HK-2 (cell line): Measurements from ENCODE around the gene SNAP29.
"Not testable (repeated sequence)": the region's sequence is repeated elsewhere in the genome, so short reads cannot be mapped to it uniquely, and the experiment has no call there.

ENCODE experiments used
- DNase-seq: peaks from one replicate; pipeline ENCODE4 v3.0.0-alpha.2; 2018; ENCODE audit not compliant: unreplicated experiment

Gene SNAP29

DNA sequence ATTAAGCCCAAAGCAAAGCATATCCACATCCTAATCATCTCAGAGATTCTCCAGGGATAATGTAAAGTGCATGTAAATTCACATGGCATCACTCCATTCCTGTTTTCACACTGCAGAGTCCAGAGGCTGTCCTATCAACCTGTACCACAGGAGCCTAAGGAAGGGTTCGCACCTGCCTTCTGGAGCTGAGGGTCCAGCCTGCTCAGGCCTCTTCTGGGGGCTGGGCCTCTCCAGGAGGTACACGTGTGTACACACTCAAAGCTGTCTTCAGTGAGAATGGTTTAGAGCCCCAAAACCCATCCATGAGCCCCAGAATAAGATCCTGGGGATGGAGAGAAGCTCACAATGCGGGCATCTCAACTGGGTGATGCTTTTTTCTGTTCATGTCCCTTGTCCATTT is 24.1 kb upstream of the SNAP29 start:
- DNase-seq = no peak

- DNase-seq = no peak
Observed at GRCh38 chr22:20836987-20837823, 21.6 kb upstream of the SNAP29 start.

DNA sequence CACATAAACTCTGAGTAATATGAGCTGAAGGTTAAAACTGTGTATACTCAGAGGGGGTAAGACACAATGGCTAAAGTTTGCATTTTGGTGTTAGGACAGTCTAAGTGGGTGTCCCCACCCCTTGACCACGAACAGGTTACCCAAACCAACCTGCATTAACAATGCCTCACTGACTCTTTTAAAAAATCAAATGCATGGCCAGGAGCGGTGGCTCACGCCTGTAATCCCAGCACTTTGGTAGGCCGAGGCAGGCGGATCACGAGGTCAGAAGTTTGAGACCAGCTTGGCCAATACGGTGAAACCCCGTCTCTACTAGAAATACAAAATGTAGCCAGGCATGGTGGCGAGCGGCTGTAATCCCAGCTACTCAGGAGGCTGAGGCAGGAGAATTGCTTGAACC is 19.5 kb upstream of the SNAP29 start:
- not testable (repeated sequence) for DNase-seq

GRCh38 chr22:20839837-20840645 is 18.8 kb upstream of the SNAP29 start:
- no peak for DNase-seq

DNA sequence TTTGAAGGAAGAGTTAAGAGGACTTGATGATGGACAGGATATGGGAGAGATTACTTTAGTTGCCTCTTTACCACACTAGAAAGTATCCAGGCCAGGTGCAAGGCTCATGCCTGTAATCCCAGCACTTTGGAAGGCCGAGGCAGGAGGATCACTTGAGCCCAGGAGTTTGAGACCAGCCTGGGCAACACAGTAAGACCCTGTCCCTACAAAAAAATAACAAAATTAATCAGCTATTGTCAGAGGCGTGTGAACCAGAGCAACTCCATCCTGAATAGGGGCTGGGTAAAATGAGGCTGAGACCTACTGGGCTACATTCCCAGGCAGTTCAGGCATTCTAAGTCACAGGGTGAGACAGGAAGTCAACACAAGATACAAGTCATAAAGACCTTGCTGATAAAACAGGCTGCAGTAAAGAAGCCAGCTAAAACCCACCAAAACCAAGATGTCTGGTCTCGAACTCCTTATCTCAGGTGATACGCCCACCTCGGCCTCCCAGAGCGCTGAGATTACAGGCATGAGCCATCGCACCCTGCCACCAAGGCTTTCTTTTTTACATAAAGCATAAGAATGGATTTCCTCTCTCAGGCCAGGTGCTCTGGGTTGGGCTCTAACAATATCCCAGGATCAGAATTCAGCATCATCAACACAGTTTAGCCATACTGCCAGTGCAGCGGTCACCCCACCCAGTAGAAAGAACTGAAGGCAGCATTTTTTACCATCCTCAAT is 18.0 kb upstream of the SNAP29 start:
- no peak for DNase-seq

GRCh38 chr22:20843501-20843900 is 15.3 kb upstream of the SNAP29 start:
- no peak for DNase-seq

DNA sequence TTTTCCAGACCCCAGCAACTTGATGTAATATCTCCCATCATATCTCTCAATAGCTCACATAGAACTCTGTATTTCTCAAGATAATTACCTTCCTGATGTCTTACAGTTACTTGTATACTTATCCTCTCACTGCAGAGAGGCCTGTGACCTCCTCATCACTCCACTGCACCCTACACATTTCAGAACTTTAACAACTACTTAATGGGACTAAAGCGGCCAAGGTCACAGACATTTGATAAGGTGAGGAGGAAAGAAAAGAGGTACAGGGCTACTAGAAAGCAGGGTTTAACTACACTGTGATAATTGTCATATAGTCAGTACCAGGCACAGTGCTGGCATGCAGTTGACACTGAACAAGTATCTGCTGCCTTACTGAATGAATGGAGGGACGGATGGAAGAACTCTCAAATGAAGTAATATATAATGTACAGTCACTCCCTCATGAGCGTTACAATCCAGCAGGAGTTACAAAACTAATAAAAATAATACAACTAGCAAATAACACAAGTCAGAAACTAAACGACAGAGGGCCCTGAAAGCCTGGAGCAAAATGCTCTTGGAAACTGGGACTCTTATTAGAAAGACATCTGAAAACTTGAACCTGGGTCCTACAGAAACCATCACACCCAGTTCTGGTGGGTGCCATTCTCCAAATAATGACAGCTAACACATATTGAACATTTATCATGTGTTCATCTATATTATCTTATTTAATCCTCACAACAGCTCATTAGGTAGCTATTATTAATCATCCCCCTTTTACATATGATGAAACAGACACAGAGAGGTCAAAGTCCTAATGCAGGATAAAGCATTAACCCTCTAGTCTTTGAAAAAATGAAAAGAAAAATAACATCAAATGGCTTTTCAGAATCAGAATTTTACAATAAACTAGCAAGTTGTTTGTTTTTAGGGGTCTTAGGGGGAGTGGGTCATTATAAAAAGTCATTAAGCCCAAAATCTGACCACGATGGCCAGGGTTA is 14.5 kb upstream of the SNAP29 start:
- DNase-seq = no peak

GRCh38 chr22:20847318-20847822 is 11.4 kb upstream of the SNAP29 start:
- DNase-seq = no peak

GRCh38 chr22:20852076-20852475 is 6.7 kb upstream of the SNAP29 start:
- DNase-seq = no peak

DNA sequence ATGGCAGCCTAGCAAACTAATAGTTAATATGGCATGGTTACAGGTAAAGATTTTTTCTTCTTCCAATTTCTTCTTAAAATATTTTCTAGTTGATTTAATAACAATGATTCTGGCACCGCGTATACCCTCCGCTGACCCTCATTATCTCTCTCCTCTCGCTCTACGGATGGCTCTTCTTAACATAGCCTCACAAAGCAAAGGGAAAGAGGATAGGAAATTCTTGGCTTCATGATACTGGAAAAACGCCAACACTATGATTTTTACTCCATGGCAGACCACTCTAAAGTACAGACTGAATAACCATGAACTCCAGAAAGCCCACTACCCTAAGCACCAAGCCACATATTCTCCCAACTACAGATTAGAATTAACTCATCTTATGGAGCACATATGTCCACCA is 6.3 kb upstream of the SNAP29 start:
- no peak for DNase-seq

DNA sequence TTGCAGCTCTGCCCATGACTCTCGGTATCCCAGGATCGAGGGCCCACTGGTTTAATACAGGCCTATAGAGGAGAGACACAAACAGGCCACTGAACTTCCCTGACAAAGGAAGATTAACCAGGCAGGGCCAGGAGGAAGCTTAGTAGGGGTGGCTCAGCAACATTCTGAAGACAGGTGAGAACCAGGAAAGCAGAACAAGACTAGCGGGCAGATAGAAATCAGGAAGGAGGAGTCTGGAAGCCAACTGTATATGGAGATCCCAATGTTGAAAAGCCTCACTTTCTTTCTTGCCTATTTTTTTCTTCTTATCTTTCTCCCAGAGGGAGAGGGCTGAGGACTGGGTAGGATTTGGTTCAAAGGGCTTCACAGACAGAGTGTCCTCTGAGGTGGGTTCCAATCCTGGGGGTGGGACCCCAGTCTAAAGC is 5.6 kb upstream of the SNAP29 start:
- DNase-seq = no peak

DNA sequence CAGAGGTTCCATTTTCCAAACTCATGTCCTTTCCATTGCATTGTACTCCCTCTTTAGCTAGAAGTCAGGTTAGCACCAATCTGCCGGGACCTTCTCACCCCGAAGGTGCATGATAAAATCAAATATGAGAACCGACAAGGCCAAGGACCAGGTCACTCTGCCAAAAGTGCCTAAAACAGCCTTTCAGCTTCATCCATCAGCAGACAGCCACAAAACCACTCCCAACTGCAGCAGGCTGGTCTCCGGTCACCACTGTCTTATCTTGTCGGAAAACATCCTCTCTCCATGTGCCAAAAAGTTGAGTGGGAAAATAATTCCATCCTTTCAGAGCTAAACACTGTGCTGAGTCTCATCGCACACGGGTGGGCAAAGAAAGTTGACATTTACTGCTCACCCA is 1.6 kb upstream of the SNAP29 start:
- DNase-seq = no peak

DNA sequence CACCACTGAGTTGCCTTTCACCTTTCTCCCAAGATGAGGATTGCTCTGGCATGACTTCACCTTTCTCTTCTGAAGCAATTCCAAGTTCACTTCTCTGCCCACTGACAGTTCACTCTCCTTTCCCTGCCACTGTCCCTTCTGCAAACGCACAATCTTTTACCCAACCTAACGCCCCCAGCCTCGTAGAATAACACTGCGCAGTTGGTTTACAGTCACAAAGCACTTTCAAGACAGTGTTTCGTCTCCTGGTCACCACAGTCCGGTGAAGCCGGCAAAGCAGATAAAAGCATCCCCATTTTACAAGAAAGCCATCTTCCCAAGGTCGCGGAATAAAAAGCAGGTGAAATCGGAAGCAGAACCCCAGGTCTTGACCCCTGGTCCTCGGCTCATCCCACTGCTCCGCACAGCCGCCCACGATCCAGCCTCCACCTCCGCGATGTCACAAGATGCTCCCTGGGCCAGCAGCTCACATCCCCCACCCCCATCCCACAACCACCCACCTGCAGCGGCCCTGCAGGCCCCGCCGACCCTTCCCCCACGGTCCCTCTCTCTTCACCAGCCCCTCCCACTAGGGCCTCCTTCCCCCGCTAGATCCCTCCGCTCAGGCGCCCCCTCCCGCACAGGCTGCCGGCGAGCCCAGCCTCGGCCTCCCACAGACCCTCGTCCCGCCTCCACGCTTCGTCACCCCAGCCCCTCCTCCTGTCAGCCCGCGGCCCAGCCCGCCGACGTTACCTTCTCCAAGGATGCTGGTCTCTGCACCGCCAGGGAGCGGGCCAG is 781 bp upstream of the SNAP29 start:
- DNase-seq = peak; percentile 78

DNA sequence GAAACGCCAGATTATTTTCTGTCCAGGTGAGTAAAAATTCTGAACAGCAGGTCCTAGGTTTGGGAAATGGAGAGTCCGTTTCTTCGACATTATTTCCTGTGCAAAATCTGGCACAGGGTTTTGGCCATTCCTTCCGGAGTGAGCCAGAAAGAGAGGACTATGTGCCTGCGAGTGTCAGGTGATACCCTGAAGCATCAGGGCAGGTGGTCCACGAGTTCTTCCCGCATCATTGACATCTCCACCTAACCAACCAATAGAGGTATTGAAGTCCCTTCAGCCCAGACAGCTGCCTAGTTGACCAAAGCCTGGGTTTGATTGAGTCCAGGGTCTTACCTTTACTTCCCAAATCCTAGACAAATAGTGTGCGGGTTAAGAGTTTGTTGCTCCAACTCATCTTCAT is 808 bp downstream of the SNAP29 start:
- no peak for DNase-seq

DNA sequence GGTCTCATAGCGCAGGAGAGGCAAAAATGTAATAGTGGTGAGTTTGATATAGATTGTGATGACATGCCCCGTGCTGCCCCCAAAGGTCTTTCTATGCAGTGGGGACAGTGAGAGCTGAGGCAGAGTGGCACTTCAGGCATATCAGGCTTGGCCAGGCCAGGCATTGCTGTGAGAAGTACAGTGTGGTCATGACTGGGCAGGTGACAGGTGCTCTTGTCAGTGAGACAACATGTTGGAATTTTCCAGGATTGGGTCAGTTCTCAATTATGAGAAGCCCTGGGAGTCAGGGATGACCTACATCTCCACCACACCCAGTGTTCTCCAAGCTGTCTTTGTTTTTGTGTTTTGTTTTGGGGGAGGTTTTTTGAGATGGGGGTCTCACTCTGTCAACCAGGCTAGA is 3.7 kb downstream of the SNAP29 start:
- DNase-seq = no peak

GRCh38 chr22:20863366-20863765 is 4.6 kb downstream of the SNAP29 start:
- no peak for DNase-seq

- no peak for DNase-seq
Observed at GRCh38 chr22:20864186-20864908, 5.5 kb downstream of the SNAP29 start.

DNA sequence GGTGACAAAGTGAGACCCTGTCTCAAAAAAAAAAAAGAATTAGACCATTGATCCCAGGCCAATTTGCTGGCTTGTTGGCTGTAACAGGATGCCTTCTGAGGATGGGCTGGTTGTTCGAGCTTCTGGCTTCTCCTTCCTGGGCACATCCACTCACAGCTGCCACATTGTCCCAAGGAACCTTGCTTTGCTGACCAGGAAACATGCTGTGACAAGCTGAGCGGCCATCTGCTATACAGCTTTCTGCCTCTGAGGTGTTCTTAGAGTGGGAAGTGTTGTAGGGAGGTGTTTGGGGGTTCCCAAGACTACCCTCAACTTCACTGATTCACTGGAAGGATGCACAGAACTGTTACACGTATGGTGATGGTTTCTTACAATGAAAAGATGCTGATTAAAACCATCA is 6.5 kb downstream of the SNAP29 start:
- no peak for DNase-seq

DNA sequence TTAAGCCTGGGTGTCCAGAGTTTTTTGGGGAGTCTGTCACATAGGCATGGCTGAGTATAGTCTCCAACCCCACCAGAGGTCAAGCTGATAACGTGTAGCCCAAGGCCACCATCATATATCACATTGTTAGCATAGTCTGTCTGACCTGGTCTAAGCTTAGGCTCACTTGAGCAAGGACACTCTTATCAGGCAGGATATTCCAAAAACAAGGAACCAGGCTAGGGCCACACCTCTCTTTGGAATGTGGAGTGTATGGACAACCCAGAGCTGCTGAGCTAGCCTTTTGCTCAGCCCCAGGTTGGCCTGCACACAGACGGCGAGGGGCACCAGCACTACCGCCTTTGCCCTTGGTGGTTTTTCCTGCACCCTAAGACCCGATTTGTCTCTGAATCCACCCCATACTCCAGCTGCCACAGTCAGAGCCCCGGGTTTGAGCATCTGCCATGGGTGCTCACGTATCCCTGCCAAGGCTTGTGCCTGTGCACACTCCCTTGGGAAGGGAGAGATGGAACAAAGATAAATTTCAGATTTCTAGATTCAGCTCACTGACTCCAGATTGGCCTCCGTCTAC is 7.2 kb downstream of the SNAP29 start:
- DNase-seq = no peak
